ENCODE measurements around the gene MPRIP.

Gene MPRIP

DNA sequence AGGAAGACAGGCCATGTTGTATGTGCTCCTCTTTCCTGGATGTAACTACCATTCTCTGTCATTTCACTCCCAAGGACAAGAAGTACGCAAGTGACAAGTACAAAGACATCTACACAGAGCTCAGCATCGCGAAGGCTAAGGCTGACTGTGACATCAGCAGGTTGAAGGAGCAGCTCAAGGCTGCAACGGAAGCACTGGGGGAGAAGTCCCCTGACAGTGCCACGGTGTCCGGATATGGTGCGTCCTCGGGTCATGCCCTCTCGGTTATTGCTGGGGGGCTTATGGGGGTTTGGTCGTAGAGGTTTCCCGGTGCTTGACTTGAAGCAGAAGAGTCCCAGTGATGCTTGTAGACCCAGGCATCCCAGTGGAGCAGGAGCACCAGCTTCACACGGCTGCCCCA is 134.9 kb downstream of the MPRIP start:
- TF ChIP-seq, protein P1, sequence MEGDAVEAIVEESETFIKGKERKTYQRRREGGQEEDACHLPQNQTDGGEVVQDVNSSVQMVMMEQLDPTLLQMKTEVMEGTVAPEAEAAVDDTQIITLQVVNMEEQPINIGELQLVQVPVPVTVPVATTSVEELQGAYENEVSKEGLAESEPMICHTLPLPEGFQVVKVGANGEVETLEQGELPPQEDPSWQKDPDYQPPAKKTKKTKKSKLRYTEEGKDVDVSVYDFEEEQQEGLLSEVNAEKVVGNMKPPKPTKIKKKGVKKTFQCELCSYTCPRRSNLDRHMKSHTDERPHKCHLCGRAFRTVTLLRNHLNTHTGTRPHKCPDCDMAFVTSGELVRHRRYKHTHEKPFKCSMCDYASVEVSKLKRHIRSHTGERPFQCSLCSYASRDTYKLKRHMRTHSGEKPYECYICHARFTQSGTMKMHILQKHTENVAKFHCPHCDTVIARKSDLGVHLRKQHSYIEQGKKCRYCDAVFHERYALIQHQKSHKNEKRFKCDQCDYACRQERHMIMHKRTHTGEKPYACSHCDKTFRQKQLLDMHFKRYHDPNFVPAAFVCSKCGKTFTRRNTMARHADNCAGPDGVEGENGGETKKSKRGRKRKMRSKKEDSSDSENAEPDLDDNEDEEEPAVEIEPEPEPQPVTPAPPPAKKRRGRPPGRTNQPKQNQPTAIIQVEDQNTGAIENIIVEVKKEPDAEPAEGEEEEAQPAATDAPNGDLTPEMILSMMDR (conservative IDR thresholded peaks at IDR 0.05; ENCODE audit: low read depth, low read length): no peak
- DNase-seq (ENCODE audit: low read depth): no peak

DNA sequence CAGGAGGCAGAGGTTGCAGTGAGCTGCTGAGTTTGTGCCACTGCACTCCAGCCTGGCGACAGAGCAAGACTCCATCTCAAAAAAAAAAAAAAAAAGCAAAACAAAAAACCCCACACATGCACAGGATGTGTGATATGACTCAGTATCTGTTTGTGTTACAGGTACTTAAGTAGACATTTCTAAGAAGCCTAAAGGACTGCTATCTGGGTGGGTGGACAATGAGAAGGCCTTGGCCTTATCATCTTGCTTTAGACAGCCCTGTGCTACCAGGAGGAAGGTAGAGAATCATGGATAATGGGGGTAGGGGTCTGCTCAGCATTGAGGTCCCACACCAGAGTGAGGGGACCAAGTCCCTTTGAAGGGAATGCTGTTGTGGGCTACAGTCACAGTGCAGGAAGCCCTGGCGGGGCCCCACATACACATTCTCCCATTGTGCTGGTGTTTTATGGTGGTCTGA is 137.1 kb downstream of the MPRIP start:
- TF ChIP-seq, protein P1 (conservative IDR thresholded peaks at IDR 0.05; ENCODE audit: low read depth, low read length): no peak
- no peak overlapping the region for H3K4me3 ChIP-seq (ENCODE audit: low read depth, low read length)
- no peak for DNase-seq (ENCODE audit: low read depth)

More for the DNA sequence above, 134.9 kb downstream of the MPRIP start:
- H3K4me3 ChIP-seq (ENCODE audit: low read depth, low read length): no peak overlapping the region

DNA sequence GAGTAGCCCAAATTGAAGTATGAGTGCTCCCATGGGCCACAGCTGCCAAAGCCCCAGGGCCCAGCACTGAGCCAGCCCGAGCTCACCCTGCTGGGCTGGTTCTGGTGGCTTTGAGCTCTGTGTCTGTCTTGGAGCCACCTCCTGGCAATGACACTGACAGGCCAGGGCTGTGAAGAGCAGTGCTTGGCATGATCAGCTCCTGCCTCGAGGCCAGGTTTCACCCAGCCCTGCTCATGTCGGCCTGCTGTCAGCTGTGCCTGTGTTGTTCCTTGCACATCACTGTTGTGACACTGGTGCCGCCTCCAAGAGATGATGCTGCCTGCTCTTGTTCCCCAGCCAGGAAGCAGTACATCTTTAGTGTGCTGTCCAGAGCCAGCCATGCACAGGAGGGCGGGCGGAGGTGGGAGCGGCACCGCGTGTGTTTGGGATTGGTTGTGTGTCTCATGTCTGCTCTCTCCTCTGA is 137.9 kb downstream of the MPRIP start:
- TF ChIP-seq, protein P1 (conservative IDR thresholded peaks at IDR 0.05; ENCODE audit: low read depth, low read length): no peak
- no peak overlapping the region for H3K4me3 ChIP-seq (ENCODE audit: low read depth, low read length)

DNA sequence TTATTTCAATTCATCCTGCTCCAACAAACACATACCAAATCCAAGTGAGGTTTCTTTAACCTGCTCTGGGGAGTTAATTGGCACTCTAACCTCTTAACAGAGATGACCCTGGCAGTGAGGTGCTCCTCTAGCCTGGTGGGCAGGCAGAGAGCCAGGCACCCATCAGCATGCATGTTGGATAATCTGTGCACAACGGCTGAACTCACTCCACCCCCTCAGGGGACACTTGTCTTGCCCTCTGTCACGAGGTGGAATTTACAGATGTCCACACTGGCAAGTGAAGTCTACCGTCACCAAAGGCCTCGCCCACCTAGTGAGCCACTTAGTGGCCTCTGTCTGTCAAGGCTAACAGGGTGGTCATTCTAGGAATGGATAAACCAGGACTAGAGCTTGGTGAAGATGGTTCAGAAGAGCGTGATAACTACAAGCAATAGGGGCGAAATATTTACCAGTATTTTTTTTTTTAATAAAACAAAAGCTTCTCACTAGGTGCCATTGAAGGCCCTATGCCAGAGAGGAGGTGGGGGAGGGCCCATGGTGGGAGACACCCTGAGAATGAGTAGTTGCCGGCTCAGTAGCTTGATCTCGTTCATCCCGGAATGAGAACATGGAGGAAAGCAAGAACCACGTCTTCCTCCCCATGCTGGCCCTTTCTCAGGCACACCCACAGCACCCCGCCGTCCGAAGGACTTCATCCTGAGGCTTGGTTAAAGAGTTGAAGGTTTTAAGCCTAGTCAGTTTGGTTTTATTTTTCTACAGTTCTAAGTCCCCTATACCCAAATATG is 138.7 kb downstream of the MPRIP start:
- DNase-seq (ENCODE audit: low read depth): no peak
- TF ChIP-seq, protein P1 (conservative IDR thresholded peaks at IDR 0.05; ENCODE audit: low read depth, low read length): no peak
- no peak overlapping the region for H3K4me3 ChIP-seq (ENCODE audit: low read depth, low read length)

More for the DNA sequence above, 137.9 kb downstream of the MPRIP start:
- DNase-seq (ENCODE audit: low read depth): no peak

DNA sequence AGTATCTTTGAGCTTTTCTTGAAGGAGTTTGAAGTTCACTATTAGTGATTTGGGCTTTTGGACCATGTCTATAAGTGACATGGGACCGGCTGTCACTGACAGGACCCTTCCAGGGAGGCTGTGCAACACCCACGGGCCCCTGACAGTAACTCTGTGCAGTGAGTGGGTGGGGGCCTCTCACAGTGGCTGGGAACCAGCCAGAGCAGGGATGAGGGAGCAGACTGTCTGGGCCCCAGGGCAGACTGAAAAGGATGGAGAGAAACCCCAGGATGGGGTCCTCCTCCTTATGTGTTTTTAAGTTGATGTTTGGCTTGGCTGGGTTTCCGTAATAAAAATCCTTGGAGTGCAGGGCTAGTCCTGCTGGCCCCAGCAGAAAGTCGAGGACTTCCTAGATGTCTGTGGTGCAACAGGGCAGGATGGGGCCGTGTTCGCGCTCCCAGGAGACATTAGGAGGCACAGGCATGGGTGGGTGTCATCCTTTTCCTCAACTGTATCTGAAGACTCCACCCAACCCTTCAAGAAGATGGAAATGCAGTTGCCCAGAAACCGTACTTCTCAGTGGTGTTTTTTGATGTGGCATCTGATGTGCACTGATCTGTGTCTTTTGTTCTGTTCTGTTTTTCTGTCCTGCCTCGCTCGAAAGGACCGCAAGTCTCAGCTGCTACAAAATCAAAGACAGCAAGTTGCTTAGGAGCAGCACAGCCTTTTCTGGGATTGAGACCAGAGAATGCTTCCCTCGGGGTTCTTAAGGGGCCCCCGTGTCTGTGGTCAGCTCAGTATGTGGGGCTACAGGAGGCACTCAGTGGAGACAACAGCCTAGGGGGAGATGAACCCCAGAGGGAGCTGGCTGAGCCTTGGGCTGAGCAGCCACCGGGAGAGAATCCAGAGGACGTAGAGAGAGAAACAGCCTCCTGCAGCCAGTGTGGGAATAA is 139.7 kb downstream of the MPRIP start:
- TF ChIP-seq, protein P1 (conservative IDR thresholded peaks at IDR 0.05; ENCODE audit: low read depth, low read length): no peak
- DNase-seq (ENCODE audit: low read depth): no peak
- no peak overlapping the region for H3K4me3 ChIP-seq (ENCODE audit: low read depth, low read length)

DNA sequence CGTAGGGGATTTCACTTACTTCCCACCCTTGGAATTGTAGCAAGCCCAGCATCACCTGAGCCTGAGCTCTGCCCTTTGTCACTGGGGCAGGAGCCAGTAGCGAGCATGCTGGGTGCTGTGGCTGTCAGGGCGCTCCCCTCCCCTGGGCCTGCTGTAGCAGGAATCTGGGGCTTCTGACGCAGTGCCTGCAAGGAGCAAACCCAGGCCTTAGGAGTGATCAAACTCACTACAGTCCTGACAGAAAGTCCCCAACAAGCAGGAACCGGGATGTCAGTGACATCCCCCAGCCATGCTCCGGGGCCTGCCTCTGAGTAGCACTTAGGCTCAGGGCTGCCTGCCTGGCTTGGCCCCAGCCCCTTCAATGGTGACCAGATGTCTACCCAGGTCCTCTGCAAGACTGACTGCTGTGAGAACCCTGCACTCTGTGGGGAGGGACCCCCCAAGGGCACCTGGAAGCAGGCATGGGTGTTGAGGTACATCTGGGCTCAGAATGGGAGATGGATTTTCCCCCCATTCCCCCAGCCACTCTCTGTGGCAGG is 140.4 kb downstream of the MPRIP start:
- DNase-seq (ENCODE audit: low read depth): no peak
- H3K4me3 ChIP-seq (ENCODE audit: low read depth, low read length): no peak overlapping the region
- TF ChIP-seq, protein P1 (conservative IDR thresholded peaks at IDR 0.05; ENCODE audit: low read depth, low read length): no peak

Data from choroid plexus epithelial cell (primary cell).